ENCODE data around the gene STK32B. TPM values are rescaled to one million over a fixed set of nuclear protein-coding genes. Genes with fewer than 3 reads are reported as not detected.

STK32B gene
- total and polyA plus RNA-seq, 9 of the 15 experiments (the other 6 are each of a cell fraction or from before 2014, with no cell fraction given): 0.03 to 0.20 (median 0.07) TPM; not detected in 2

- TF ChIP-seq CAMTA2 (CRISPR knock-in tag; conservative IDR thresholded peaks at IDR 0.05) (no peak), MXI1 (IDR thresholded peaks at IDR 0.05; ENCODE audit: low read depth, low read length) (no peak), ZNF217 (CRISPR knock-in tag; IDR thresholded peaks at IDR 0.05) (no peak), HMGN3 (IDR thresholded peaks at IDR 0.05; ENCODE audit: borderline replicate concordance, extremely low read depth, insufficient read length, low read depth, low read length) (no peak)
- TF ChIP-seq, protein P1, sequence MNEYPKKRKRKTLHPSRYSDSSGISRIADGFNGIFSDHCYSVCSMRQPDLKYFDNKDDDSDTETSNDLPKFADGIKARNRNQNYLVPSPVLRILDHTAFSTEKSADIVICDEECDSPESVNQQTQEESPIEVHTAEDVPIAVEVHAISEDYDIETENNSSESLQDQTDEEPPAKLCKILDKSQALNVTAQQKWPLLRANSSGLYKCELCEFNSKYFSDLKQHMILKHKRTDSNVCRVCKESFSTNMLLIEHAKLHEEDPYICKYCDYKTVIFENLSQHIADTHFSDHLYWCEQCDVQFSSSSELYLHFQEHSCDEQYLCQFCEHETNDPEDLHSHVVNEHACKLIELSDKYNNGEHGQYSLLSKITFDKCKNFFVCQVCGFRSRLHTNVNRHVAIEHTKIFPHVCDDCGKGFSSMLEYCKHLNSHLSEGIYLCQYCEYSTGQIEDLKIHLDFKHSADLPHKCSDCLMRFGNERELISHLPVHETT (CRISPR knock-in tag; conservative IDR thresholded peaks at IDR 0.05 in 1 of 2, IDR thresholded peaks at IDR 0.05 in 1 of 2): no peak
Measured at GRCh38 chr4:5048721-5049120, 2.6 kb upstream of the STK32B start (continued).

- 27% methylated on average over 36 of the region's 36 CpGs for WGBS (ENCODE audit: insufficient coverage, low coverage, missing lambda C conversion rate)
- no peaks in the 10 kb centered on the region for H4K20me1 ChIP-seq (replicated peaks; ENCODE audit: control insufficient read depth, insufficient read depth, low read length)
- CTCF ChIA-PET (ENCODE audit: low intra/inter-chr PET ratio): interaction anchor here (1.7 kb wide), 1 partner anchor 328 kb away, joined by 6 read pairs; no protein-coding TSS in a partner anchor
- H3K79me2 ChIP-seq (ENCODE audit: control insufficient read depth, insufficient read depth, low read length): no peaks in the 10 kb centered on the region
- intact Hi-C loops (cut with micrococcal nuclease): loop anchor here (2.0 to 5.0 kb wide), 2 partner anchors 92 to 327 kb away; no protein-coding TSS in a partner anchor
- no peaks in the 10 kb centered on the region for H3K9me3 ChIP-seq (replicated peaks; ENCODE audit: control insufficient read depth, insufficient read depth, low read depth, low read length)
- FAIRE-seq (peak; percentile 80), ATAC-seq (peak; percentile 93), DNase-seq (ENCODE audit: extremely low read depth in 1 of 4, low spot score in 3 of 4) (peak; percentile 62 to 77 (median 68))
- H3K27me3 ChIP-seq (ENCODE audit: control insufficient read depth in 2 of 2, insufficient read depth in 2 of 2, low read length in 2 of 2): peaks cover 0 to 5% of the 10 kb centered on the region in 2 experiments; a peak in 1 of 5 replicates
- peak overlapping the region; percentile 91 for H2AFZ ChIP-seq (ENCODE audit: low read depth, low read length)
- in situ Hi-C loops (cut with MboI): no loop called here
- peak overlapping the region; percentile 17; the same call in 1 of the 2 replicates for H3K4me3 ChIP-seq
- POLR2A ChIA-PET: no interaction called here
- H3K27ac ChIP-seq (ENCODE audit: extremely low read depth, low read depth, low read length): no peak overlapping the region
- no peaks in the 10 kb centered on the region for H3K9me1 ChIP-seq (ENCODE audit: control insufficient read depth, insufficient read depth, low read length)
- BruUV-seq (replicated peaks): no TSS peak
- H3K4me2 ChIP-seq (ENCODE audit: insufficient read depth, low read length): peak overlapping the region; percentile 69
- H3K4me1 ChIP-seq (replicated peaks in 1 of 2; ENCODE audit: control insufficient read depth in 2 of 2, insufficient read depth in 2 of 2, low read length in 2 of 2): peaks cover 7 to 22% of the 10 kb centered on the region in 2 experiments; a peak in 3 of 5 replicates
- H3K36me3 ChIP-seq (ENCODE audit: control insufficient read depth, insufficient read depth, low read length): no peaks in the 10 kb centered on the region
- peak overlapping the region in 1 of 2 experiments; percentile 6; a peak in 1 of 4 replicates for H3K9ac ChIP-seq (ENCODE audit: insufficient read depth in 1 of 2, low read depth in 2 of 2, low read length in 2 of 2)
- peak; percentile 73 for TF ChIP-seq SMC3 (conservative IDR thresholded peaks at IDR 0.05; ENCODE audit: insufficient read depth, low read depth, low read length)
- TF ChIP-seq, protein P2, sequence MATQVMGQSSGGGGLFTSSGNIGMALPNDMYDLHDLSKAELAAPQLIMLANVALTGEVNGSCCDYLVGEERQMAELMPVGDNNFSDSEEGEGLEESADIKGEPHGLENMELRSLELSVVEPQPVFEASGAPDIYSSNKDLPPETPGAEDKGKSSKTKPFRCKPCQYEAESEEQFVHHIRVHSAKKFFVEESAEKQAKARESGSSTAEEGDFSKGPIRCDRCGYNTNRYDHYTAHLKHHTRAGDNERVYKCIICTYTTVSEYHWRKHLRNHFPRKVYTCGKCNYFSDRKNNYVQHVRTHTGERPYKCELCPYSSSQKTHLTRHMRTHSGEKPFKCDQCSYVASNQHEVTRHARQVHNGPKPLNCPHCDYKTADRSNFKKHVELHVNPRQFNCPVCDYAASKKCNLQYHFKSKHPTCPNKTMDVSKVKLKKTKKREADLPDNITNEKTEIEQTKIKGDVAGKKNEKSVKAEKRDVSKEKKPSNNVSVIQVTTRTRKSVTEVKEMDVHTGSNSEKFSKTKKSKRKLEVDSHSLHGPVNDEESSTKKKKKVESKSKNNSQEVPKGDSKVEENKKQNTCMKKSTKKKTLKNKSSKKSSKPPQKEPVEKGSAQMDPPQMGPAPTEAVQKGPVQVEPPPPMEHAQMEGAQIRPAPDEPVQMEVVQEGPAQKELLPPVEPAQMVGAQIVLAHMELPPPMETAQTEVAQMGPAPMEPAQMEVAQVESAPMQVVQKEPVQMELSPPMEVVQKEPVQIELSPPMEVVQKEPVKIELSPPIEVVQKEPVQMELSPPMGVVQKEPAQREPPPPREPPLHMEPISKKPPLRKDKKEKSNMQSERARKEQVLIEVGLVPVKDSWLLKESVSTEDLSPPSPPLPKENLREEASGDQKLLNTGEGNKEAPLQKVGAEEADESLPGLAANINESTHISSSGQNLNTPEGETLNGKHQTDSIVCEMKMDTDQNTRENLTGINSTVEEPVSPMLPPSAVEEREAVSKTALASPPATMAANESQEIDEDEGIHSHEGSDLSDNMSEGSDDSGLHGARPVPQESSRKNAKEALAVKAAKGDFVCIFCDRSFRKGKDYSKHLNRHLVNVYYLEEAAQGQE (IDR thresholded peaks at IDR 0.05; ENCODE audit: borderline replicate concordance): peak; percentile 78
- TF ChIP-seq, protein P2 (CRISPR knock-in tag; IDR thresholded peaks at IDR 0.05; ENCODE audit: low read depth): no peak
Measured at GRCh38 chr4:5050520-5051277, 581 bp upstream of the STK32B start.
